SKM-1 treated with dmso at 0.1 percent for 144 hours (cell line): ENCODE results near the gene PRKN.
A peak's percentile ranks its signal among the peaks of the same experiment; 100 is the strongest.

Experiments used
- DNase-seq: peaks from one replicate; lab custom pipeline; 2025; ENCODE audit not compliant: unreplicated experiment; lab: John Stamatoyannopoulos, UW

Gene PRKN

GRCh38 chr6:162388383-162388777 is 339.2 kb downstream of the PRKN start:
- no peak for DNase-seq

DNA sequence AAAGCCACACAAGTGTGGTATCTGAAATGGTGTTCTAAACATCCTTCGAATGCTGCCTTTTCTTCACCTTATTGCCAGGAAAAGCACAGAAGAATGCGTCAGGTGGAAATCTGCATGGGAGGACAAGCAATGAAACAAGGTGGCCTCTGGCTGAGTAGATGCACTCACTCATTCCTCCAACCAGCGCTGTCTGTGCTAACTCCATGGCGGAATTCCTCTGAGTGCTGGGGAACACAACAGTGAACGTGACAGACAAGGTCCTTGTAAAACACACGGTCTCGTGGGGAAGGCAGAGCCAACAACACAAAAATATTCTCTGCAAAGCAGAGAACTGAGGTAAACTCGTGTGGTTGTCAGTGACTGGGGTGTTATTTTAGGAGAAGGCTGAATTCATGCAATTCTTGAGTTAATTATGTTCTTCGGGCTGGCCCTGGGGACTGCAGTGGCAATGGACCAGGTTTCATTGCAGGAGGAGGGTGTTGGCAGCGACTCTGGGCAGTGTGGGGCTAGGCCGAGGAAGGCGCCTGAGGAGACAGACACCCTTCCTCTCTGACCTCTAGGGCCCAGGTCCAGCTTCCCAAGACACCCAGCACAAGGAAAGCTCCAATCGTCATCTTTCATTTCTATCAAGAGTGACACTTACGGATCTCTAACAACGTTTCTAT is 339.7 kb downstream of the PRKN start:
- no peak for DNase-seq

DNA sequence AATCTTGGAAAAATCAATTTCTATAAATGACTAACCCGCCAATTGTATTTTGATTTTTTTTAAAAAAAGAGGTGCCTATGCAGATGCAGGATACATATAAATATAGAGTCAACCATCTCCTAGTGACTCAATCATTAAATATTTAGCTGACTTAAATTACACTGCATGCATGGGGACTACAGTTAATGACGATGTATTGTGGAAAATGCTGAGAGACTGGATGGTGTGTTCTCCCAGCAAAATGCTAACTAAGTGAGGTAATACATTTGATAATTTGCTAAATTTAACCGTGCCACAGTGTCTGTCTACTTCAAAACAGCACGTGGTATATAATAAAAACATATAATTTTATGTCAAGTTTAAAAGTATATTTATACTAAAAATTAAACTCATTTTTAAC is 341.6 kb downstream of the PRKN start:
- no peak for DNase-seq

- DNase-seq, result no peak
Observed at GRCh38 chr6:162379757-162380409, 347.7 kb downstream of the PRKN start.

GRCh38 chr6:162377735-162378134 is 349.8 kb downstream of the PRKN start:
- no peak for DNase-seq

DNA sequence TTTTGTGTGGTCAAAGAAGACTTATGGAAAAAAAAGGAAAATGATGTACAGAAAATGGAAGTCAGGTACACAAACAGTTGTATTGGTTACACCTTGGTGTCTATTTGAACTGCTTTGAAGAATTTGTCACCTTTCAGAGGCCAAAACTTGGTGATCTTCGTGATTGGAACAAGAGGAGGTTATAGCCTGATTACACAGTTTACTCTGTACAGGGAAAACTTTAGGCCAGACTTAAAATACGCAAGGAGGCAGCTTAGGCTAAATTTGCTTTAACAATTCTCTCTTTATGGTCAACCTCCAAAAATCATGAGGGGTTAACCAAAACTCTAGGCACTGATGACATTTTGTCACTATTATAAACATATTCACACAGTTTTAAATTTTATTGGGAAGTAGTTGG is 353.7 kb downstream of the PRKN start:
- no peak for DNase-seq

- DNase-seq, result no peak
Observed at GRCh38 chr6:162373192-162373591, 354.4 kb downstream of the PRKN start.

DNA sequence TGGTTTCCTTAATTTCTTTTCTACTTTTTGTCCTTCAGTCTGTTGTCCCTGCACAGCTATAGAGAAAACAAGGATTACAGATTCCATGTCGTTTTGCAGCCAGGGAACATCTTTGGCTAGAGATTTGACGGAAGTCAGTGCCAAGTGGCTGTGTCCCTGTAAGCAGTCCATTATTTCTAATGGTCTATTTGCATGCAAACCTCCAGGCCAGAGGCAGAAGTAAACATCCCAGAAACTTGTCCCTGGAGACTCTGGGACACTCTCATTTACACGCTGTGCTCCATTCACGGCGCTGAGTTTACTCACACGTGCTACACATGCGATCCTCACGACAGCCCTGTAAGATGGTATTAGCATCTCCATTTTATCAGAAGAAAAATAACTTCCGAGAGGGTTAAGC is 355.5 kb downstream of the PRKN start:
- DNase-seq, result no peak

DNA sequence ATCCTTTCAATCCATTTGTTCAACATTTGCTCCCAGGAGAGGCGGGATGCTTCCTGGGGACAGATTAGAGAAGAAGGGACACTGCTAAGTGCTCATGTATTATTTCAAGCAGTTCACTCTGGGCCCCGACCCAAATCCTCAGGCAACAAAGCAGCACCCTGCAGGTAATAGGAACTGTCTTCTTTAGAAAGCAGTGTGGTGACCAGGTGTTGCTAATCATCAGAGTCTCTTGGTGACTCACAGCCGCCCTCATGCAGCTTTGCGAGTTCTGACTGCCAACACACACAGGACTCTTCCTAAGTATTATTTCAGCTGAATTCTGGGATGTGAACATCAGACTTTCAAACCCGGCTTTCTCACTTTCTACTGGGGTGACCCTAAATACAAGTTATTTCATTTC is 356.4 kb downstream of the PRKN start:
- no peak for DNase-seq

GRCh38 chr6:162369091-162369490 is 358.5 kb downstream of the PRKN start:
- DNase-seq, result no peak

GRCh38 chr6:162364488-162364887 is 363.1 kb downstream of the PRKN start:
- no peak for DNase-seq

GRCh38 chr6:162363757-162364156 is 363.8 kb downstream of the PRKN start:
- peak; percentile 76 for DNase-seq

DNA sequence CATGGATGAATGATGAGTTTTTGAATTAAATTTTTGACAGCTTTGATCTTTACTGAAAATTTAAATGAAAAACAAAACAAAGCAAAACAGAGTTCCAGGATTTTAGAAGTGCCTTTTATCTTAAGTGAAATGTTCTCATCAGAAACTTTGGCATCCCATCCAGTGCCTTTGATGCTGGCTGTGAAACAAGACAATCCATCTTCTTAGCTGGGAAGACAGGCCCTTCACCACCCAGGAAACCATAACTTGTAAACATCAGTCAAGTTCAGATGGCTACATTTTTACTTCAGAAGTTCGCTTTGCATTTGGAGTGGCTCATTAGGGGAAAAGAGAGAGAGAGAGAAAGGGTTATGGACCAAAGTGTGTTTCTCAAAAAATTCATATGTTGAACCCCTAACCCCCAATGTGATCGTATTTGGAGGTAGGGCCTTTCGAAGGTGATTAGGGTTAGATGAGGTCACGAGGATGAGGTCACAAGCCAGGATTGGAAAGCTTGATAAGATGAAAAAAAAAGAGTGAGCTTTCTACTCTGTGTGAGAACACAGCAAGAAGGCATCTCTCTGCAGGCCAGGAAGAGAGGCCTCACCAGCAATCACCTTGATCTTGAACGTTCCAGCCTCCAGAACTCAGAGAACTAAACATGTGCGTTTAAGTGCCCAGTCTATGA is 366.5 kb downstream of the PRKN start:
- DNase-seq, result no peak

DNA sequence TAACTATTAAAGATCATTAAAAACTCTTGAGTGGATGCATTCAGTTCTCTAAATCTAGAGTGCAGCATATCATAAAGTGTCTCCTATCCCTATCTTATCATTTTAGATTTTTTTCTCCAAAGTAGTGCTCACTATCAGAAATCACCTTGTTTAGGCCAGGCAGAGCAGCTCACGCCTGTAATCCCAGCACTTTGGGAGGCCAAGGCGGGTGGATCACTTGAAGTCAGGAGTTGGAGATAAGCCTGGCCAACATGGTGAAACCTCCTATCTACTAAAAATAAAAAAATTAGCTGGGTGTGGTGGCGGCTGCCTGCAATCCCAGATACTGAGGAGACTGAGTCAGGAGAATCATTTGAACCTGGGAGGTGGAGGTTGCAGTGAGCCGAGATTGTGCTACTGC is 368.9 kb downstream of the PRKN start:
- no peak for DNase-seq

DNA sequence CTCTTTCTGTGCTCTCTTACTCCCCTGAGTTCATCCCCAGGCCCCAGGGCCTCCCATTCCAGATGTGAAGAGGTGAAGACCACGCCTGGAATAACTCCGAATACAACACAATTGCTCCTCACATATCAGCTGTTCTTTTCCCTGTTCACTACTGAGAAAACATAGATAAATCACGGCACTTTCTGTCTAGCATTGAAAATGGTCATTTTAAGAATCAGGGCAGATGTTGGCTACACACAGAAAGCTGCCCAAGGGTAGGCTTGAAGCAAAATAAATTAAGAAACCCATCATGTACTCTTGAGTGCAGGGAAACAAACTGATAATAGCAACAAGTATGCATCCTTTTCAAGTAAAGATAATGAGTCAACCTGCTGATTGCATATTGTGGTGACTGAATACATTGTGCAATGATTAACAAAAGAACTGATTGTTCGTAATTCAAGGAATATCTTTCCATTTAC is 382.5 kb downstream of the PRKN start:
- no peak for DNase-seq

GRCh38 chr6:162344646-162345010 is 382.9 kb downstream of the PRKN start:
- DNase-seq, result no peak

GRCh38 chr6:162343936-162344645 is 383.5 kb downstream of the PRKN start:
- no peak for DNase-seq

- no peak for DNase-seq
Observed at GRCh38 chr6:162343198-162343935, 384.2 kb downstream of the PRKN start.

DNA sequence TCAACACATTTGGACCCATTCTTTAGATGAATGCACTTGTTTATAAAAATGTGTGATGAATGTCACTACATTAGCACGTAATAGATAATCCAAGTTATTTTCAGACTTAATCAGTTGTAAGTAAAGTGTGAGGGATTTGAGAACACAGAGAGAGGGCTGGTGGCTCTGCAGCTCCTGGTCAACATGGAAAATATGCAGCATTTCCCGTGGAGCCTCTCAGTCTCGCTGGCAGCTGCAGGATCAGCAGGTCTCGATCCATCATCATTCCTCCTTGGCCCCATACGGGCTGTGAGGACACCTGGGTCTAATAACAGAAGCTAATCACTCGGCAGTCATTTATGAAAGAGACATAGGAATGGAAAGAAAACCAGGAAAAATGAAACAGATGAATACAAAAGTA is 390.2 kb downstream of the PRKN start:
- DNase-seq, result no peak

DNA sequence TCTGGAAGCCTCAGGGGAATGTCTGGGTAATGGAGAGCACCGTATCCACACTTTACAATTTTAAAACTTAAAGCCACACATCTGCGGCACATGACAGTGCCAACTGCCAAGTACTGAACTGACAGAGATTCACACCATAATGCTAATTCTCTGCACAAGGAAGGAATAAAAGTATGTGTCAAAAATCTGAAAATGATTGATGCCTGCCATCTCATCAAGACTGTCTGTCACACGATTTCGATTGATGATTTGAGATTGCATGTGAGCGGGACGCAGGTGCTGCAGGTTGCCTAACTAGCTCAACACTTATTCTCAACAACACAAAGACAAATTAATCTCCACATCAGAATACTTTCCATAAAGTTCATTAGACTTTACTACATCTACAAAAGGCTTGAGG is 391.2 kb downstream of the PRKN start:
- DNase-seq, result no peak

DNA sequence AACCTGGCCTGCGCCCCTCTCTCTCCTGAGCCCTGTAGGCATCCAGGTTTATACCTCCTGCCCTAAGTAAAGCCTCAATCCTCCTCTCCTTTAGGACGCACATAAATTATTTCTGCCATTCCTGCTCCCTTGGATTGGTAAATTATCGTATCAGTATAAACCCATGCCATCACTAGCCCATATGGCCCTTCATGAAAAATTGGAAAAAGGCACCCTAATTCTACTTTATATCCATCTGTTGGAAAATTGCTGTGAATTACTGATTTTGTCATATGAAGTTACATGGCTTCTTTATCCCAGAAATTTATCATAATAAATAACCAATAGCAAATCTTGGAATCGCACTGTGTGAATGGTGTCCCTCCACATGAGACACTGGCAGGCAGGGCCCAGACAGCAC is 395.2 kb downstream of the PRKN start:
- no peak for DNase-seq
